Measurements from ENCODE around the gene ARHGAP33.
A peak's percentile ranks its signal among the peaks of the same experiment; 100 is the strongest.

ARHGAP33 gene

GRCh38 chr19:35739275-35740107 lies 35.9 kb upstream of the ARHGAP33 start:
- no peak for DNase-seq

GRCh38 chr19:35740108-35740422 lies 35.3 kb upstream of the ARHGAP33 start:
- DNase-seq: no peak

- peak; percentile 95 for DNase-seq
Observed at GRCh38 chr19:35740423-35741202, 34.8 kb upstream of the ARHGAP33 start.

- DNase-seq: no peak
Observed at GRCh38 chr19:35741203-35741515, 34.2 kb upstream of the ARHGAP33 start.

- DNase-seq: peak; percentile 66
Observed at GRCh38 chr19:35742121-35742724, 33.1 kb upstream of the ARHGAP33 start, which contains the start of gene IGFLR1. TSS of gene IGFLR1 (minus strand) at chr19:35742452. CDS start at chr19:35741180, 1,272 bp downstream.

- no peak for DNase-seq
Observed at GRCh38 chr19:35743640-35744429, 31.5 kb upstream of the ARHGAP33 start.

- DNase-seq: peak; percentile 94
Observed at GRCh38 chr19:35744430-35745327, 30.7 kb upstream of the ARHGAP33 start.

- peak; percentile 97 for DNase-seq
Observed at GRCh38 chr19:35745328-35746086, 29.9 kb upstream of the ARHGAP33 start, which contains the start of the genes PSENEN and U2AF1L4. TSS of gene PSENEN (plus strand) at chr19:35745651. CDS start at chr19:35745931, 280 bp downstream. TSS of gene U2AF1L4 (minus strand) at chr19:35745418. CDS start at chr19:35745391, 27 bp downstream.

GRCh38 chr19:35746087-35746462 lies 29.3 kb upstream of the ARHGAP33 start:
- no peak for DNase-seq

GRCh38 chr19:35746531-35746930 lies 28.8 kb upstream of the ARHGAP33 start:
- DNase-seq: no peak

- DNase-seq: peak; percentile 96
Observed at GRCh38 chr19:35748106-35749020, 27.0 kb upstream of the ARHGAP33 start, which contains the start of gene LIN37. TSS of gene LIN37 (plus strand) at chr19:35748576. CDS start at chr19:35748725, 149 bp downstream.

GRCh38 chr19:35750167-35750566 lies 25.2 kb upstream of the ARHGAP33 start:
- DNase-seq: no peak

- no peak for DNase-seq
Observed at GRCh38 chr19:35751839-35752745, 23.3 kb upstream of the ARHGAP33 start.

- DNase-seq: no peak
Observed at GRCh38 chr19:35752746-35753350, 22.5 kb upstream of the ARHGAP33 start.

GRCh38 chr19:35753634-35754369 lies 21.6 kb upstream of the ARHGAP33 start:
- no peak for DNase-seq

GRCh38 chr19:35754370-35755130 lies 20.8 kb upstream of the ARHGAP33 start:
- DNase-seq: no peak

- no peak for DNase-seq
Observed at GRCh38 chr19:35755131-35755549, 20.2 kb upstream of the ARHGAP33 start.
